Body of pancreas (tissue), 4 donors: Measurements from ENCODE around the gene LAMTOR4.

ENCODE experiments used
- CTCF ChIP-seq, 7 experiments: fragments of 450-650 bp in 4 of 7; fragments of 200-600 bp in 3 of 7; sonication (generic) in 3 of 7; IDR thresholded peaks; one replicate each; pipeline ENCODE4 v1.5.1; 2016 to 2019; ENCODE audit warnings: antibody characterized with exemption in 7 of 7
- POLR2A ChIP-seq, 3 donors: fragments of 450-650 bp; IDR thresholded peaks; one replicate each; pipeline ENCODE4 v1.6.1; 2016; ENCODE audit warnings: antibody characterized with exemption in 3 of 3, mild to moderate bottlenecking in 2 of 3

- TF ChIP-seq POLR2A (IDR thresholded peaks at IDR 0.05) (no peak), CTCF (IDR thresholded peaks at IDR 0.05) (no peak)
These were observed 27.7 kb downstream of the LAMTOR4 start for GRCh38 chr7:100176096-100177044.
